ENCODE results near the gene AIF1.
"Not testable (repeated sequence)": the region's sequence is repeated elsewhere in the genome, so short reads cannot be mapped to it uniquely, and the experiment has no call there.

The AIF1 gene

GRCh38 chr6:31580807-31581433, 34.1 kb upstream of the AIF1 start:
- peak; percentile 89 for DNase-seq (ENCODE audit: low spot score)

DNA sequence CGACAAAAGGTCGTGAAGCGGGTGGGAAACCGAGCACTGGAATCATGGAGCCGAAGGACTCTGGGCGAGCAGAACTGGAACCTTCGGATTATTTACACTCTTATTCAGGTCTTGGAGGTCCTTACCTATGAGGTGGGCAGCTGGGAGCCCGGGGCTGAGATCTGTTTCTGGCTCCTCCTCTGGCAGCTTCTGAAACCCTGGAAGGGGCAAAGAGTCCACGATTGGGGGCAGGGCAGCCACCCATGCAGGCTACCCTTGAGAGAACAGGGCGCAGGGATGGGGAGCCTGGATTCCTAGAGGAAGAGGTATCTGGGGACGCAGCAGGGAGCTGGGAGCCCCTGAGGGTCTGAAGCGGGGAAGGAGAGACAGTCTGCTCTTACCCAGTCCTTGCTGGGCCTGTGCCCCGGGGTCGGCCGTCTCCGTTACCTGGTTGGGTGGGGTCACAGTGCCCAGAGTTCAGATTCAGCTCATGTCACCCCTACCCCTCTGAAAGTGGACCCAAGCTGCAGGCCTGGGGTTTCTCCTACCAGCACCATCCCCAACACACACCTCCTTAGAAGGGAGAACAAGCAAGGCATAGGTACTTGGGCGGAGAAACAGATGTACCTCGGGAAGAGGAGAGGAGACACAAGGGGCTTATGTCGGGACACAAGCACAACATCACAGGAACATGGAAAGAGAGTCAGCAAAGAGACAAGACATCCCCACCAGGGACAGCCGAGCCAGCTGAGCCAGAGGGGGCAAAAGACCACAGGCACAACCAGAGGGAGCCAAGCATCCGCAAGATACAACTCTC, 33.4 kb upstream of the AIF1 start:
- DNase-seq (ENCODE audit: low spot score), result peak; percentile 27

- peak; percentile 90 for DNase-seq (ENCODE audit: low spot score)
Observed at GRCh38 chr6:31582230-31582643, 32.8 kb upstream of the AIF1 start, which contains the start of gene LTB. Gene LTB (minus strand): TSS chr6:31582424. CDS start chr6:31582417, 7 bp downstream.

DNA sequence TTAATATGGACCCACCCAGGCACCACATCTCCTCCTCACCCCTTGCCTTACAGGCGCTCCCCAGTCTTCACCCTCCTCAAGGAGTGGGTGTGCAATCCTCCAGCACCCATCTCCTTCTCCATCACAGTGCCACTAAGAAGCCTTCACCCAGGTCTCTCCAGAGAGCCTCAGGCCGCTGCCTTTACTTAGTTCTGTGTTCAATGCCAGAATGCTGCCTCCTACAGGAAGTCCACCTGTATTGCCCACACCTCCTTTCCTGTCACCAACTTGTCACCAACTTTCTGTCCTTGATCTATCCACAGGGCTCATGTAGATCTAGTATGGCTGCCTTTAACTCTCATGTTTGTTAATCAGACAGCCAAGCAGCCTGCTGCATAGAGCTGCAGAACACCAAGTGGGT, 29.5 kb upstream of the AIF1 start:
- DNase-seq (ENCODE audit: low spot score), result peak; percentile 71

DNA sequence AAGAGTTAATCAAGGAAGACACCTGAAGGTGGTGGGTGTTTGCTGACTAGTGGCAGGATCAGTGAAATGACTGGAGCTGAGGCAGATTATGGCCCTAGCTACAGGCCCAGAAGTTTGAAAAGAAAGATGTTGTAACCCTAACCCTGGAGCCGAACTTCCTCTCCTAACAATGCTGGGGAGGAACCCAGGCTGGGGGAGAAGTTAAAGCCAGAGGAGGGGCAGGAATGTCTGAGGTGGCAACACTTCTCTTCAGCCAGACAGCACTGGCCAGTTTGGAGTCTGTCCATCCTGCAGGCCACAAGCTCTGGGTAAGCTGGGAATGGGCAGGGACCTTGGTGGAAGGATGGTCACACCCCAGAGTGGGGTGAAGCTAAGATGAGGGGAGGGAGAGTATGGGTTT, 29.0 kb upstream of the AIF1 start, which contains the start of gene LST1:
TSS of gene LST1 (plus strand) at position 270 of the 400 bp plus-strand sequence. CDS start 1,023 bp downstream, outside the sequence.
- DNase-seq (ENCODE audit: low spot score), result no peak

GRCh38 chr6:31586599-31587281, 28.3 kb upstream of the AIF1 start:
- DNase-seq (ENCODE audit: low spot score), result peak; percentile 53

GRCh38 chr6:31587791-31588777, 26.9 kb upstream of the AIF1 start:
- DNase-seq (ENCODE audit: low spot score), result no peak

DNA sequence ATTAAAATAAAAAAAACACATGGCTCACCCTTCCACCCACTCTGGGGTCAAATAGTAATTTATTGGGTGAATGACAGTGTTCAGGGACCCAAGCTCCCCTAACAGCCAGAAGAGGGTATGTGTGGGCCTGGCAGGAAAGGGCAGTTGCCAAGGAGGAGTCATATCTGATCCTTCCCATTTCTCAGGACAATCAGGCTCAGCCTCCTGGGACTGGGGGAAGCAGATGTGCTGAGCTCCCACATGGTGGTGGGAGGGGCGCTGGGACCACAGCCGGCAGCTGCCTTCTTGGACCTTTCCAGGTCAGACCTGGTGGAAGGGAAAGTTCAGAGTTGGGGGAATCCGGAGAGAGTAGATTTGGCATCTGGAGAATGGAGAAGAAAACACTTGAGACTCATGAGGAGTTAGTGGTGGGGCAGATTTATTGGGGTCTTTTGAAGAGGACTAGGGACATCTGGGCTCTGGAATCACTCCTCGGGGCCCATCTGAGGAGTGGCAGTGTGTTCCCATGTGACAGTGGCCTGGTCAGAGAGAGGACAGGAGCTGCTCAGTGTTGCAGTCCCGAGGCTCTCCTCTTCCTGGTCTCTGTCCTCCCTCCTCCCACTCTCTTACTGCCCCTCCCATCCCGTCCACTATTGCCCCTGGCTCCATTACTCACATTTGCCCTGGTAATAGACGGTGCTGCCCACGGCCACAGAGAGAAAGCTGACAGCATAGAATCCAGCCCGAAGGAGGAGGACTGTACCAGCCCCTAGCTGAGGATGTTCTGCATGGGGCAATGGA, 26.0 kb upstream of the AIF1 start:
- no peak for DNase-seq (ENCODE audit: low spot score)

DNA sequence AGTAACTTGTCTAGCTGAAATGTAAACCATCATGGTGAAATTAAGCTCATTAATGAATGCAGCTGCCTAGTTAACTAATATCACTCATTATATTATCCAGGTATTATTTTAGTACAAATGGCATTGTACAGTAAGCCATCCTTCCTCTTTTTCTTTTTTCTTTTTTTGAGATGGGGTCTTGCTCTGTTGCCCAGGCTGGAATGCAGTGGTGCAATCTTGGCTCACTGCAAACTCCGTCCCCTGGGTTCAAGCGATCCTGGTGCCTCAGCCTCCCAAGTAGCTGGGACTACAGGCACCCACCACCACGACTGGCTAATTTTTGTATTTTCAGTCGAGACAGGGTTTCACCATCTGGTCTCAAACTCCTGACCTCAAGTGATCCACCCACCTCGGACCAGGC, 24.3 kb upstream of the AIF1 start:
- DNase-seq (ENCODE audit: low spot score), result not testable (repeated sequence)

GRCh38 chr6:31592396-31592771, 22.6 kb upstream of the AIF1 start:
- DNase-seq (ENCODE audit: low spot score), result no peak

DNA sequence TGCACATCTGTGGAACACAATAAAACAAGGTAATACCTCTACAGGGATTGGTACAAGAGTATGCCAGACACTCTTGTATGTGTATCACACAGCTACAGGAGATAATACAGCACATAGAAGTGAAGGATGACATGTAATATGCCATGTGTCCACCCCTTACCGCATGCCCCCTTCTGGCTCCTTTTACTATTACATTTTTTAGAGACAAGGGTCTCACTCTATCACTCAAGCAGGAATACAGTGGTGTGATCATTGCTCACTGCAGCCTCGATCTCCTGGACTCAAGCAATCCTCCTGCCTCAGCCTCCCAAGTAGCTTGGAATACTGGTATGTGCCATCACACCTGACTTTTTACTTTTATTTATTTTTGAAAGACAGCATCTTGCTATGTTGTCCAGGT, 18.0 kb upstream of the AIF1 start:
- DNase-seq (ENCODE audit: low spot score), result peak; percentile 80

GRCh38 chr6:31607317-31607716, 7.7 kb upstream of the AIF1 start:
- DNase-seq (ENCODE audit: low spot score), result no peak

GRCh38 chr6:31609519-31610406, 5.3 kb upstream of the AIF1 start:
- no peak for DNase-seq (ENCODE audit: low spot score)

GRCh38 chr6:31610968-31611367, 4.1 kb upstream of the AIF1 start:
- DNase-seq (ENCODE audit: low spot score), result no peak

DNA sequence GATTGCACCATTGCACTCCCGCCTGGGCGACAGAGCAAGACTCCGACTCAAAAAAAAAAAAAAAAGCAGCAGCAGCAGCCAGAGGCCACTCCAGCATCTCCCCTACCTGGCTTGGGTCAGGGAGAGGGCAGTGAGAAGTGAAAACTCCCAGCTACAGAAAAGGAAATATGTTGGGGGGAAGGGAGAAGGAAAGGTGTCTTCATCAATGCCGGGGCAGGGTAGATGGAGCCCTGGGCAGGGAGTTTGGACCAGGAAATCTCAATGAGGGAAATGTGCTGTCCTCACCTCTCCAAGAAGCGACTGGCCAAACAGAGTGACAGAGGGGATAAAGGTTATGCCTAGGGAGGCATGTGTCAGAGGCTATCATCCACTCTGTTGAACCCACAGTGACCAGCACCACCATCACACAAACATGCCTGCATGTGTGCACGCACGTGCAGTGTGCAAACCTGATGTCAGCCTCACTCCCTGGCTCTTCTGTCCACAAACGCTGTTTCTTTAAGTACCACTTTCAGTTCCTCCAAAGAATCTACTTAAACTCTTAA, 887 bp upstream of the AIF1 start:
- DNase-seq (ENCODE audit: low spot score), result no peak

DNA sequence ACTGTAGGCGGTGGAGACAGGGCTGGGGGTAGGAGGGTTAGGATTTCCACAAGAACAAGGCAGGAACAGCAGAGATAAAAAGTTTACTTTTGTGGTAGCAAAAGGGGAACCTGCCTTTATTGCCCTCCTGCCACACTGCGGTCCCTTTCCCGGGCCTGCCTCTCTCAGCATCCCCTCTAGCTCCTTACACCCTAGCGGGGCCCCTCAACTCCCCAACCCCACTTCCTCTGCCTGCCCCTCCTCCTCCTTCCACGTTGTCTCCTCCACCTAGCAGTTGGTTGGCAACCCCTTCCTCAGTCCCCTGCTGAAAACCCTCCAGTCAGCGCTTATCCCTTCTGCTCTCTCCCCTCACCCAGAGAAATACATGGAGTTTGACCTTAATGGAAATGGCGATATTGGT, 714 bp downstream of the AIF1 start:
- peak; percentile 47 for DNase-seq (ENCODE audit: low spot score)

GRCh38 chr6:31617010-31617409, 2.0 kb downstream of the AIF1 start:
- DNase-seq (ENCODE audit: low spot score), result no peak

DNA sequence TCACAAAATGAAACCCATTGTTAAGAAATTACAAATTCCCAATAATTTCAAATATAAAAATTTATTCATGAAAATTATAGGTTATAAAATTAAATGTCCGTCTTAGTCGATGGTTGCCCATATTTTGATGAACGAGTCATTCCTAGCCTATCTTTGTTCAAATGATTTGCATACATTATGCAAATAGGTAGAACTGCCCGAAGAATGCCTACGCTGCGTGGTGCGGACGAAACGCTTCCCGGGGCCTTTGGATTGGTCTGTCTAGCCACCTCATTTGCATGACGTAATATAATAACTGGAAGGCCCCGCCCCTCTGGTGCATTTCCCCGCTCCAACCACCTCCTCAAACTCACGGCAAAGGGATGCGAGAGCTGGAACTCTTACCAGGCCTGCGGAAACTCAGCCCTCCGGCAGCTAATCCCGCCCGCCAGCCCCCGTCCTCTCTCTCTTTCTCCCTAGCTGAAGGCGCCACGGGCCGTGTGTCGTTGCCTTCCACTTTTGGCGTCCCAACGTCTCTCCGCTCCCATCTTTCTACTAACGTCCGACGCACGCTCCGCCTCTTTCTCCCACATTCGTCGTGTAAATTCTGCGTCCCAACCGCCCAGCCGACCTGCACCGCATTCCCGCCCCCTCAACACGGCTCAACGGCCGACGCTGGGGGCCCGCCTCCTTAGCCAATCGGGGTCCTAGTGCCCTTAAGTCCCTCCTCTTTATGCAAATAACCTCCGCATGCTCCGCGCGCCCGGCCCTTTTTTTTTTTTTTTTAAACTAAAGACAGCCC, 5.0 kb downstream of the AIF1 start:
- peak; percentile 99 for DNase-seq (ENCODE audit: low spot score)
